Choroid plexus epithelial cell (primary cell): ENCODE data around the gene MPDU1.

Experiments
- DNase-seq: peaks from one replicate; pipeline ENCODE4 v3.0.0-alpha.2; 2010; ENCODE audit warnings: low read depth
- H3K4me3 ChIP-seq: 2 replicates; pipeline ENCODE4 v1.5.1; 2011; ENCODE audit warnings: low read depth, mild to moderate bottlenecking, control low read depth, low read length, moderate library complexity
- TF ChIP-seq, protein P1 (sequence below): conservative IDR thresholded peaks from 2 replicates; pipeline ENCODE4 v1.5.1; 2011; ENCODE audit warnings: low read depth, mild to moderate bottlenecking, control low read depth, inconsistent platforms, low read length, moderate library complexity

Gene MPDU1

DNA sequence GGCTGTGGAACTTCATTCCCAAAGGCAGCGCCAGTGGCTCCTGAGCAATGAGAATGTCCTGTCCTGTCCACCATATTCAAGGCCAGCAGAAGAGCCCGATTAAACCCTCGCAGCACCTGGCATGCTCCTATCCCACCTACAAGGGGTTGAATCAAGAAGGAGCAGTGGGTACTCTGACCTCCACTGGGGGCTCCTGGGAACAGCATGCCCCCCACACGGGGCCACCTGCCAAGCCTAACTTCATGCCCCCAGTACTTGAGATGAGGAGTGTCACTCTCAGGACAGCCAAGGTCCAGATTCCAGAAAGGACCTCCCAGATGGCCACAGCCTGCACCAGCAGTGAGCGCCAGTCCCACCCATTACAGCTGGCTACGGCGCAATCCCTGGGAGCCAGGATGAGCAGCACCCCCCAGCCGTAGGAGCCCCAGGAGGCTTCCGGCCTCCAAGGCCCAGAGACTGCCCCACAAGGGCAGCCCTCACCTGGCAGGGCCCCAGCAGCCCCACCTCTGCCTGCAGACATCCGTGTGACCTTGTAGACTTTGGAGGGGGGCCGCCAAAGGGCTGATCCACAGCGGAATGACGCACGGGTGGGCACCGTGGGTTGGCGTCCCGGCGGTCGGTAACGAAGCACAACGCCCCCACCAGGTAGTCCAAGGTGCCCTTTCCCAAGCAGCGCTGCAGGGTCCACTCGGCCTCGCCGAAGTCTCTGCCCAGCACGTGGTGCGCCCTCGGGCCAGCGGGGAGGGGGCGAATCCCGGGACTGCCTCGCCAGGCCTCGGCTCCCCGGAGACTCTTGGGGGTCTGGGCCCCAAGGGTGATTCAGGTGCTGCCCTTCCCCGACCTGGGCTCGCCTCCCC lies 1.0 kb upstream of the MPDU1 start:
- TF ChIP-seq, protein P1, sequence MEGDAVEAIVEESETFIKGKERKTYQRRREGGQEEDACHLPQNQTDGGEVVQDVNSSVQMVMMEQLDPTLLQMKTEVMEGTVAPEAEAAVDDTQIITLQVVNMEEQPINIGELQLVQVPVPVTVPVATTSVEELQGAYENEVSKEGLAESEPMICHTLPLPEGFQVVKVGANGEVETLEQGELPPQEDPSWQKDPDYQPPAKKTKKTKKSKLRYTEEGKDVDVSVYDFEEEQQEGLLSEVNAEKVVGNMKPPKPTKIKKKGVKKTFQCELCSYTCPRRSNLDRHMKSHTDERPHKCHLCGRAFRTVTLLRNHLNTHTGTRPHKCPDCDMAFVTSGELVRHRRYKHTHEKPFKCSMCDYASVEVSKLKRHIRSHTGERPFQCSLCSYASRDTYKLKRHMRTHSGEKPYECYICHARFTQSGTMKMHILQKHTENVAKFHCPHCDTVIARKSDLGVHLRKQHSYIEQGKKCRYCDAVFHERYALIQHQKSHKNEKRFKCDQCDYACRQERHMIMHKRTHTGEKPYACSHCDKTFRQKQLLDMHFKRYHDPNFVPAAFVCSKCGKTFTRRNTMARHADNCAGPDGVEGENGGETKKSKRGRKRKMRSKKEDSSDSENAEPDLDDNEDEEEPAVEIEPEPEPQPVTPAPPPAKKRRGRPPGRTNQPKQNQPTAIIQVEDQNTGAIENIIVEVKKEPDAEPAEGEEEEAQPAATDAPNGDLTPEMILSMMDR: no peak
- H3K4me3 ChIP-seq: peak overlapping the region; percentile 96
- DNase-seq: no peak

DNA sequence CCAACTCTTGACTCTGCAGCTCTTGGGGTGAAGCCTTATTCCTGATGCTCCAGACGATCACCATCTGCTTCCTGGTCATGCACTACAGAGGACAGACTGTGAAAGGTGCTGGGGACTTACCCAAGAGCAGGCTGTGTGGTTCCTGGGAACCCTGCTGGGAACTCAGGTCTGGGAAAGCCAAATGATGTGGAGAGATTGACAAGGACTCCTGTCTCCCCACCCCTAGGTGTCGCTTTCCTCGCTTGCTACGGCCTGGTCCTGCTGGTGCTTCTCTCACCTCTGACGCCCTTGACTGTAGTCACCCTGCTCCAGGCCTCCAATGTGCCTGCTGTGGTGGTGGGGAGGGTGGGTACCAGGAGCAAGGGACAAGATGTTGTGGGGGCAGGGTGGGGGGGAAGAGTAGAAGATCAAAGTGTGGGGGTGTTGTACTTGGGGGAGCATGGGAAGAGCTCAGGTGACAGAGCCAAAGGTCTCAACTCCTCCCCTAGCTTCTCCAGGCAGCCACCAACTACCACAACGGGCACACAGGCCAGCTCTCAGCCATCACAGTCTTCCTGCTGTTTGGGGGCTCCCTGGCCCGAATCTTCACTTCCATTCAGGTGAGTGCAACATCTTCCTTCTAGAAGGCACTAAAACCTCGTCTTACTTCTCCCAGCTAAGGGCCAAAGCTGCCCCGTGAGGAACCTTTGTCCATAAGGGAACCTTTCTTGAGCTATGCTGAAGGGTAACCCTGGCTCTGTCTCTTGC lies 3.2 kb downstream of the MPDU1 start:
- TF ChIP-seq, protein P1: peak; percentile 33
- no peak for DNase-seq
- H3K4me3 ChIP-seq: no peak overlapping the region

DNA sequence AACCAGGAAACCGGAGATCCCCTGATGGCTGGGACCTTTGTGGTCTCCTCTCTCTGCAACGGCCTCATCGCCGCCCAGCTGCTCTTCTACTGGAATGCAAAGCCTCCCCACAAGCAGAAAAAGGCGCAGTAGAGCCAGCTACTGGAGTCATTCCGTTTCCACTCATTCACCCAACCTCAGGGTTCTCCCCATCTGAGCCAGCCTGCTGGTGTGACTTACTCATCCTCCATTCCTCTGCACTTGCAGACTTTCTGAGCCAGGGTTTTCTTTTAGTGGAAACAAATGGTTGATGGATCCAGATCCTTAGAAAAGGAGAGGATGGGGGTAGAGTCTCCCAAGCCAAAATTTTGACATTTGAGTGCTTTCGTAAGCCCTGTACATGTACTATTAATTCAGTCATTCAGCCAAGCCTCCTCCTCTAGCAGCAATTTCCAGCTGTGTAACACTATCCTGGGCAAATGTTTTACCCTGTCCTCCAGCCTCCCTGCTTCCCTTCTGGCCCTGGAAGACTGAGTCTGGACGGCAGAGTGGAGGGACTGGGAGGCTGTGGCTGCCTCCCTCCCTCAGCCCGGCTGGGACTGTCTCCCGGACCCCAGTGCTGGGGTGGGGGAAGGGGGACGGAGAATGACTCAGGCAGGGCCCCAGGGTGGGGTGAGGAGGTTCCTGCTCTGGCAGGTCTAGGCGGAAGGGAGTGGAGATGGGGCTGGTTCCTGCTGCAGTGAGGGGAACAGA lies 3.9 kb downstream of the MPDU1 start:
- peak; percentile 94 for DNase-seq
- TF ChIP-seq, protein P1: peak; percentile 29
- no peak overlapping the region for H3K4me3 ChIP-seq

DNA sequence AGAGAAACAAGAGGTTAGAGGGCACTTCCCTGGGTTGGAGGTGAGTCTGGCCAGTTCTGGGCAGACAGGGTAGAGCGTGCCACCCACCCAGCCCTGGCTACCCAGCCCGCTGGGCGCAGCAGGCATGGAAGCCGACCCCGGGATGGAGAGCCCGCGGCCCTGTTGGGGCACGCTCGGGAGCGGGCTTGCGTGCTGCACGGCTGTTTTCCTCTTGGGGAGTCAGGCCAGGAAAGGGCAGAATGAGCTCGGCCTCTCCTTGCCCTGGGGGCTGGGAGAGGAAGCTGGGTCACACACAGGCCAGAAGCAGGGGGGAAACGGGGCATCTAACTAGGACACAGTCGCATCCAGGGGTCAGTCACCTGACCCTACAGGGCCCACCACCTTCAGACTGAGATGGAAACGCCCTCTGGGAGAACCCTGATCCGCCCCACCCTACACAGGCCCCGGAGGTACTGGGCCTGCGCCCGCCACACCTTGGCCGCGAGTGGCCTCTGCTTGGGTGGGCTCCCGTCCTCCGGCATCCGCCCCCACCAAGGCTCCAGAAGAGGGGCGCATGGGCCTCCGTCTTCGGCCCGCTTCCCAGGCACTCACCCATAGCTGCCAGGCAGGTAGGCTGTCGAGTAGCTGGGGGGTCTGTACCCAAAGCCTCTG lies 5.0 kb downstream of the MPDU1 start:
- TF ChIP-seq, protein P1: no peak
- no peak overlapping the region for H3K4me3 ChIP-seq
- DNase-seq: no peak

DNA sequence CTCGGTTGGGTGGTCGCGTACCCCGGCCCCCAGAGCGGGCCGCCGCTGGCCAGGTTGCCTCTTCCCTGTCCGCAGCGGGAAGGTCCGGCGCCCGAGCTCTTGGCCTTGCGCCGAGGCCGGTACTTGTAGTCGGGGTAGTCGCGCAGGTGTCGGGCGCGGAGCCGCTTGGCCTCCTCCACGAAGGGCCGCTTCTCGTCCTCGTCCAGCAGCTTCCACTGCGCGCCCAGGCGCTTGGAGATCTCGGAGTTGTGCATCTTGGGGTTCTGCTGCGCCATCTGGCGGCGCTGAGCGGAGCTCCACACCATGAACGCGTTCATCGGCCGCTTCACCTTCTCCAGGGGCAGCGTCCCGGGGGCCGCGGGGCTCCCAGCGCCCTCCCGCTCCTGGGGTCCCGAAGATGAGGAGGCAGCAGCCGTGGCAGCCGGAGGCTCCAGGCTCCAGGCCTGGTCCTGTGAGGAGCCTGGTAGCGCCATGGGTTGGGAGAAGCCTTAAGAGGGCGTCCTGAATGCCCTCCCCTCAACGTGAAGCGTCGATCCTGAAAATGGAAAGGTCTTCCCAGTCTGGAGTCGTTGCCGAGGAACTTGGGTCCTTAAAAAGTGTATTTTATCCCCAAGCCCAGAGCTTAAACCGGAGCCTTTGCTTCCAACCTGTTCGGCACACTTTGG lies 5.7 kb downstream of the MPDU1 start:
- no peak overlapping the region for H3K4me3 ChIP-seq
- peak; percentile 90 for DNase-seq
- TF ChIP-seq, protein P1: peak; percentile 87

DNA sequence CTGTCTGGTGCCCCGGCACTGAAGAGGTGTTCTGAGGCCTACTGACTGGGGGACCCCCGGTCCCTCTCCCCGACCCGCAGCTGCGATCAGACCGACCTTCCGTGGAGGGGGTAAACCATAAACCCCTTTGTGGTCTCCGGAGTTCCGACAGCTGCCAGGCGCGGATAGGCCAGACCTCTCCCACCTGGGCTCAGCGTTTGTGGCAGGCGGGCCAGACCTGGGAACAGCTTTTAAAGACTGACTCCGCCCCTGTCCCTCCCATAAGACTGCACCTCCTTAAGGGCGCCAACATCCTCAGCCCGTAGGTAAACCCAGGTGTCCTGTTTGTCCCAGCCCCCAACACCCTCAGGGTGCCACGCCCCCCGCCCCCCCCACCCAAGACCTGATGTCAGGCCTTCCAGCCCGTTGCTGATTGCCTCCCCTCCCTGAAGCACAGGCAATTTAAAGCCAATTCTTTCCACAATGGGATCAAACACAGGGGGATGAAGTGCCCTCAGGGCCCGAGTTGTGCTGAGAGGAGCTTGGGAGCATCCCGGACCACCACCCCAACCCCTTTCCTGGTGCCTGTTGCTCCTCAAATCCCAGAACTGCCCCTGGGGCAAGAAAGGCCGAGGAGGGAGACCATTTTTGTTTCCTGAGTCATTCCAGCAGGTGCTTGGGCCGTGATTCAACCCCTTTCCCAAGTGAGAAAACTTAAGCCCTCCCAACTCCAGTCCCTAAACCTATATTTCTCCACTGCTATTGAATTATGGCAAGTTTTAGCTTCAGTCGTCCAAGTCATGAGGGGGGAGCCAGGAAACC lies 6.4 kb downstream of the MPDU1 start, which contains the start of gene SOX15:
Gene SOX15, minus strand, starts transcription at position 204 of the 801 bp plus-strand sequence. CDS start 418 bp downstream, outside the sequence.
- H3K4me3 ChIP-seq: no peak within 1 kb of the TSS
- DNase-seq: no peak

More for the DNA sequence above, 6.4 kb downstream of the MPDU1 start, which contains the start of gene SOX15:
- TF ChIP-seq, protein P1: no peak
